Activated naive CD4-positive, alpha-beta T cell treated with anti-CD3 and anti-CD28 coated beads for 36 hours (primary cell): ENCODE results near the gene RTL10. TPM values are rescaled to one million over a fixed set of nuclear protein-coding genes. Genes with fewer than 3 reads are reported as not detected.

Experiments
- CTCF ChIA-PET: fragments of 350-600 bp; sonication (Branson Sonifier 250); formaldehyde crosslinking; loops from one replicate; lab custom pipeline; 2021; ENCODE audit warnings: antibody characterized with exemption; lab: Charles Lee
- DNase-seq: peaks from one replicate; pipeline ENCODE4 v3.0.0-alpha.2; 2020
- H3K27ac Mint-ChIP-seq: one replicate; pipeline ENCODE4 v1.8.0; 2021; ENCODE audit warnings: mild to moderate bottlenecking, mixed read lengths
- H3K27me3 Mint-ChIP-seq: one replicate; pipeline ENCODE4 v1.8.0; 2021; ENCODE audit warnings: low read depth, mixed read lengths
- H3K36me3 Mint-ChIP-seq: one replicate; pipeline ENCODE4 v1.8.0; 2021; ENCODE audit warnings: low read depth, mixed read lengths
- H3K4me1 Mint-ChIP-seq: one replicate; pipeline ENCODE4 v1.8.0; 2021; ENCODE audit warnings: low read depth, mixed read lengths
- H3K4me3 Mint-ChIP-seq: one replicate; pipeline ENCODE4 v1.8.0; 2021; ENCODE audit warnings: mild to moderate bottlenecking, moderate library complexity, mixed read lengths
- H3K9me3 Mint-ChIP-seq: one replicate; pipeline ENCODE4 v1.8.0; 2021; ENCODE audit warnings: mixed read lengths
- intact Hi-C: fragments of 100-400 bp; cut with micrococcal nuclease; formaldehyde crosslinking; loops from one replicate; pipeline ENCODE4 v1.15.1; 2023
- total RNA-seq, 2 experiments: library from RNA; stranded (reverse); gene quantifications; one replicate each; pipeline ENCODE4 v1.2.3, GENCODE V29; 2021

The RTL10 gene
- 10 to 100 TPM; 10.9 to 11.9 TPM for total RNA-seq

GRCh38 chr22:19854778-19855503 lies at the start of gene RTL10, which contains the start of gene GNB1L:
TSS of gene RTL10 (minus strand) at chr22:19854874. CDS start at chr22:19852261, 2,613 bp downstream.
TSS of gene GNB1L (minus strand) at chr22:19854874. CDS start at chr22:19821355, 33,519 bp downstream.
- H3K4me1 Mint-ChIP-seq: peaks cover 53% of the 10 kb centered on the region

GRCh38 chr22:19904174-19904856 lies 49.6 kb upstream of the RTL10 start:
- H3K36me3 Mint-ChIP-seq: no peaks in the 10 kb centered on the region
- intact Hi-C loops: no loop called here
- H3K27me3 Mint-ChIP-seq: no peaks in the 10 kb centered on the region
- H3K4me3 Mint-ChIP-seq: no peak overlapping the region
- H3K27ac Mint-ChIP-seq: no peak overlapping the region
- H3K4me1 Mint-ChIP-seq: no peaks in the 10 kb centered on the region
- no peaks in the 10 kb centered on the region for H3K9me3 Mint-ChIP-seq
- CTCF ChIA-PET: interaction anchor here (0.7 to 1.0 kb wide), 4 partner anchors 8 to 174 kb away, joined by 3 to 5 read pairs (median 4); no protein-coding TSS in a partner anchor
- no peak for DNase-seq

More at GRCh38 chr22:19854778-19855503, at the start of gene RTL10, which contains the start of gene GNB1L:
- H3K9me3 Mint-ChIP-seq: no peaks in the 10 kb centered on the region
- CTCF ChIA-PET: interaction anchor here (0.8 to 1.9 kb wide), 6 partner anchors 10 to 125 kb away, joined by 3 to 7 read pairs (median 4); no protein-coding TSS in a partner anchor
- H3K4me3 Mint-ChIP-seq: peak within 1 kb of the TSS; percentile 95
- intact Hi-C loops: loop anchor here (1.0 to 10.0 kb wide), 6 partner anchors 32 to 654 kb away; partner anchors contain the start of genes COMT, RANBP1, TANGO2 and TRMT2A
- peak within 1 kb of the TSS; percentile 98 for H3K27ac Mint-ChIP-seq
- peaks cover 20% of the 10 kb centered on the region for H3K36me3 Mint-ChIP-seq
- DNase-seq: peak; percentile 96
- no peaks in the 10 kb centered on the region for H3K27me3 Mint-ChIP-seq

- Mint-ChIP-seq H3K9me3 (no peaks in the 10 kb centered on the region), H3K27me3 (no peaks in the 10 kb centered on the region), H3K4me3 (no peak overlapping the region), H3K36me3 (peaks cover 1% of the 10 kb centered on the region), H3K27ac (no peak overlapping the region), H3K4me1 (no peaks in the 10 kb centered on the region)
- CTCF ChIA-PET: no interaction called here
- no peak for DNase-seq
- intact Hi-C loops: no loop called here
These were observed 48.8 kb upstream of the RTL10 start for GRCh38 chr22:19903513-19903912.

GRCh38 chr22:19903031-19903430 lies 48.4 kb upstream of the RTL10 start:
- intact Hi-C loops: no loop called here
- DNase-seq: no peak
- no peak overlapping the region for H3K4me3 Mint-ChIP-seq
- H3K27ac Mint-ChIP-seq: no peak overlapping the region
- no peaks in the 10 kb centered on the region for H3K27me3 Mint-ChIP-seq
- no peaks in the 10 kb centered on the region for H3K4me1 Mint-ChIP-seq
- CTCF ChIA-PET: interaction anchor here (2.5 kb wide), 1 partner anchor 12 kb away, joined by 6 read pairs; no protein-coding TSS in a partner anchor
- H3K36me3 Mint-ChIP-seq: peaks cover 1% of the 10 kb centered on the region
- no peaks in the 10 kb centered on the region for H3K9me3 Mint-ChIP-seq

- intact Hi-C loops: no loop called here
- Mint-ChIP-seq H3K27ac (no peak overlapping the region), H3K27me3 (no peaks in the 10 kb centered on the region), H3K9me3 (no peaks in the 10 kb centered on the region), H3K4me1 (peaks cover 3% of the 10 kb centered on the region), H3K4me3 (no peak overlapping the region), H3K36me3 (peaks cover 3% of the 10 kb centered on the region)
- DNase-seq: no peak
- CTCF ChIA-PET: interaction anchor here (0.7 to 2.5 kb wide), 3 partner anchors 12 to 172 kb away, joined by 3 to 7 read pairs (median 6); no protein-coding TSS in a partner anchor
These were observed 47.6 kb upstream of the RTL10 start for GRCh38 chr22:19902245-19902715.

GRCh38 chr22:19901577-19902244 lies 47.0 kb upstream of the RTL10 start:
- no peak for DNase-seq
- Mint-ChIP-seq H3K4me1 (peaks cover 8% of the 10 kb centered on the region), H3K27me3 (no peaks in the 10 kb centered on the region), H3K9me3 (no peaks in the 10 kb centered on the region), H3K36me3 (peaks cover 3% of the 10 kb centered on the region), H3K4me3 (no peak overlapping the region), H3K27ac (no peak overlapping the region)
- CTCF ChIA-PET: interaction anchor here (0.7 to 2.5 kb wide), 5 partner anchors 11 to 172 kb away, joined by 3 to 7 read pairs (median 4); no protein-coding TSS in a partner anchor
- intact Hi-C loops: no loop called here

GRCh38 chr22:19900707-19901436 lies 46.2 kb upstream of the RTL10 start:
- H3K9me3 Mint-ChIP-seq: no peaks in the 10 kb centered on the region
- CTCF ChIA-PET: interaction anchor here (0.6 to 2.5 kb wide), 7 partner anchors 9 to 233 kb away, joined by 3 to 7 read pairs (median 4); no protein-coding TSS in a partner anchor
- intact Hi-C loops: no loop called here
- peaks cover 3% of the 10 kb centered on the region for H3K36me3 Mint-ChIP-seq
- no peaks in the 10 kb centered on the region for H3K27me3 Mint-ChIP-seq
- no peak overlapping the region for H3K4me3 Mint-ChIP-seq
- H3K27ac Mint-ChIP-seq: no peak overlapping the region
- no peak for DNase-seq
- H3K4me1 Mint-ChIP-seq: peaks cover 16% of the 10 kb centered on the region

GRCh38 chr22:19898831-19899567 lies 44.3 kb upstream of the RTL10 start:
- CTCF ChIA-PET: interaction anchor here (0.8 to 1.1 kb wide), 2 partner anchors 11 to 169 kb away, joined by 3 read pairs; no protein-coding TSS in a partner anchor
- H3K27ac Mint-ChIP-seq: no peak overlapping the region
- H3K36me3 Mint-ChIP-seq: peaks cover 3% of the 10 kb centered on the region
- no peaks in the 10 kb centered on the region for H3K9me3 Mint-ChIP-seq
- no peaks in the 10 kb centered on the region for H3K27me3 Mint-ChIP-seq
- DNase-seq: no peak
- H3K4me1 Mint-ChIP-seq: peaks cover 28% of the 10 kb centered on the region
- H3K4me3 Mint-ChIP-seq: no peak overlapping the region
- intact Hi-C loops: no loop called here

GRCh38 chr22:19898145-19898544 lies 43.5 kb upstream of the RTL10 start:
- CTCF ChIA-PET: interaction anchor here (0.8 to 1.1 kb wide), 2 partner anchors 12 to 218 kb away, joined by 3 read pairs; no protein-coding TSS in a partner anchor
- Mint-ChIP-seq H3K27ac (no peak overlapping the region), H3K36me3 (peaks cover 3% of the 10 kb centered on the region), H3K4me3 (no peak overlapping the region), H3K4me1 (peaks cover 37% of the 10 kb centered on the region), H3K27me3 (no peaks in the 10 kb centered on the region), H3K9me3 (no peaks in the 10 kb centered on the region)
- DNase-seq: no peak
- intact Hi-C loops: no loop called here

- intact Hi-C loops: no loop called here
- H3K27me3 Mint-ChIP-seq: no peaks in the 10 kb centered on the region
- peaks cover 41% of the 10 kb centered on the region for H3K4me1 Mint-ChIP-seq
- no peak for DNase-seq
- CTCF ChIA-PET: interaction anchor here (0.8 kb wide), 1 partner anchor 218 kb away, joined by 3 read pairs; no protein-coding TSS in a partner anchor
- H3K4me3 Mint-ChIP-seq: no peak overlapping the region
- no peaks in the 10 kb centered on the region for H3K9me3 Mint-ChIP-seq
- H3K36me3 Mint-ChIP-seq: peaks cover 3% of the 10 kb centered on the region
- H3K27ac Mint-ChIP-seq: no peak overlapping the region
These were observed 43.1 kb upstream of the RTL10 start for GRCh38 chr22:19897726-19898125.
